IPS DF 6.9 (cell line): ENCODE measurements around the gene CHODL.

Experiments
- DNase-seq: peaks from one replicate; pipeline ENCODE4 v3.0.0-alpha.2; 2013; ENCODE audit warnings: low read depth, low spot score
- H3K27ac ChIP-seq: one replicate; pipeline ENCODE4 v1.5.1; 2013; ENCODE audit warnings: low read length, control low read depth
- H3K27me3 ChIP-seq: 2 replicates; pipeline ENCODE4 v1.6.1; 2013; ENCODE audit warnings: mild to moderate bottlenecking, low read length; ENCODE audit not compliant: control insufficient read depth, insufficient read depth
- H3K36me3 ChIP-seq: 2 replicates; pipeline ENCODE4 v1.6.1; 2013; ENCODE audit warnings: low read length; ENCODE audit not compliant: control insufficient read depth, insufficient read depth
- H3K4me1 ChIP-seq: 2 replicates; pipeline ENCODE4 v1.6.1; 2013; ENCODE audit warnings: low read length; ENCODE audit not compliant: control insufficient read depth, insufficient read depth
- H3K4me3 ChIP-seq: 2 replicates; pipeline ENCODE4 v1.5.1; 2013; ENCODE audit warnings: mild to moderate bottlenecking, low read length
- H3K9me3 ChIP-seq: 2 replicates; pipeline ENCODE4 v1.6.1; 2013; ENCODE audit warnings: low read length, inconsistent platforms; ENCODE audit not compliant: control insufficient read depth, insufficient read depth
- WGBS: extraction: QIAGEN DNeasy Blood & Tissue Kit; methylation state at CpG from one replicate; pipeline ENCODE4 v1.1.7; 2013; ENCODE audit warnings: mixed read lengths, missing lambda C conversion rate; ENCODE audit not compliant: insufficient read length, insufficient coverage; 5-methylcytosine and 5-hydroxymethylcytosine counted together

Gene CHODL

GRCh38 chr21:18251065-18251464, 6.4 kb downstream of the CHODL start:
- Histone ChIP-seq H3K9me3 (no peaks in the 10 kb centered on the region), H3K4me3 (no peak overlapping the region), H3K27me3 (no peaks in the 10 kb centered on the region), H3K27ac (no peak overlapping the region), H3K36me3 (no peaks in the 10 kb centered on the region), H3K4me1 (no peaks in the 10 kb centered on the region)
- DNase-seq = no peak

GRCh38 chr21:18252256-18252655, 7.6 kb downstream of the CHODL start:
- Histone ChIP-seq H3K4me1 (no peaks in the 10 kb centered on the region), H3K36me3 (no peaks in the 10 kb centered on the region), H3K9me3 (no peaks in the 10 kb centered on the region), H3K27me3 (no peaks in the 10 kb centered on the region), H3K4me3 (no peak overlapping the region), H3K27ac (no peak overlapping the region)
- DNase-seq = no peak
- WGBS = no CpG with 5 or more reads among the region's 4 CpGs

GRCh38 chr21:18252680-18253079, 8.0 kb downstream of the CHODL start:
- Histone ChIP-seq H3K4me1 (no peaks in the 10 kb centered on the region), H3K9me3 (no peaks in the 10 kb centered on the region), H3K36me3 (no peaks in the 10 kb centered on the region)

GRCh38 chr21:18253221-18253620, 8.6 kb downstream of the CHODL start:
- Histone ChIP-seq H3K36me3 (no peaks in the 10 kb centered on the region), H3K27ac (no peak overlapping the region), H3K4me1 (no peaks in the 10 kb centered on the region), H3K9me3 (no peaks in the 10 kb centered on the region), H3K27me3 (no peaks in the 10 kb centered on the region), H3K4me3 (no peak overlapping the region)
- DNase-seq = no peak
- WGBS = no CpG with 5 or more reads among the region's 2 CpGs

More at GRCh38 chr21:18252680-18253079, 8.0 kb downstream of the CHODL start:
- no CpG with 5 or more reads among the region's 5 CpGs for WGBS
- Histone ChIP-seq H3K27me3 (no peaks in the 10 kb centered on the region), H3K4me3 (no peak overlapping the region), H3K27ac (no peak overlapping the region)
- DNase-seq = no peak

DNA sequence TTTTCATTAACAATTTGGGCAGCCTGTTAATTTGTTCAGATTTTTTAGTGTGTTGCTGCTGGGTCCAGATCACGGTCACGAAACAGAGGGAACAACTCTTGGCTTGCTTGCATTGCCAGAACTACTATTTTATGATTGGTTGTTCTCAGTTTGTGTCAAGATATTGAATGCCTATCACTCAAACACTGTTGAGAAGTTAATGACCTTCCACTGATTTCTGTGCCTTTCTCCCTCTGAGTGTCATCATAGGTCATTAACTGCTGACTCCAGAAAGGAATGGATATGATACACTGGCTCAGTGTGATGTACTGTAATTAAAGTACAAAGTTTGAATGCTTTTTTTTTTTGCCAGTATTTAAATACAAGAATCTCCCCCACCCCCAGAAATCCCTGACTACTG, 9.2 kb downstream of the CHODL start:
- Histone ChIP-seq H3K4me1 (no peaks in the 10 kb centered on the region), H3K9me3 (no peaks in the 10 kb centered on the region), H3K27ac (no peak overlapping the region), H3K27me3 (no peaks in the 10 kb centered on the region), H3K36me3 (no peaks in the 10 kb centered on the region), H3K4me3 (no peak overlapping the region)
- WGBS = no CpG with 5 or more reads among the region's 2 CpGs
- no peak for DNase-seq

DNA sequence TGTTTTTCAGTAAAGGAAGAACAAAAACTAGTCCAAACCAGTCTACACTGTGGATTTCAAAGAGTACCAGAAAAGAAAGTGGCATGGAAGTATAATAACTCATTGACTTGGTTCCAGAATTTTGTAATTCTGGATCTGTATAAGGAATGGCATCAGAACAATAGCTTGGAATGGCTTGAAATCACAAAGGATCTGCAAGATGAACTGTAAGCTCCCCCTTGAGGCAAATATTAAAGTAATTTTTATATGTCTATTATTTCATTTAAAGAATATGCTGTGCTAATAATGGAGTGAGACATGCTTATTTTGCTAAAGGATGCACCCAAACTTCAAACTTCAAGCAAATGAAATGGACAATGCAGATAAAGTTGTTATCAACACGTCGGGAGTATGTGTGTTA, 21.3 kb downstream of the CHODL start:
- no peak for DNase-seq
- H3K9me3 ChIP-seq = no peaks in the 10 kb centered on the region
- H3K4me3 ChIP-seq = no peak overlapping the region
- H3K4me1 ChIP-seq = no peaks in the 10 kb centered on the region
- no peaks in the 10 kb centered on the region for H3K36me3 ChIP-seq
- no CpG with 5 or more reads among the region's 2 CpGs for WGBS
- no peak overlapping the region for H3K27ac ChIP-seq
- no peaks in the 10 kb centered on the region for H3K27me3 ChIP-seq

DNA sequence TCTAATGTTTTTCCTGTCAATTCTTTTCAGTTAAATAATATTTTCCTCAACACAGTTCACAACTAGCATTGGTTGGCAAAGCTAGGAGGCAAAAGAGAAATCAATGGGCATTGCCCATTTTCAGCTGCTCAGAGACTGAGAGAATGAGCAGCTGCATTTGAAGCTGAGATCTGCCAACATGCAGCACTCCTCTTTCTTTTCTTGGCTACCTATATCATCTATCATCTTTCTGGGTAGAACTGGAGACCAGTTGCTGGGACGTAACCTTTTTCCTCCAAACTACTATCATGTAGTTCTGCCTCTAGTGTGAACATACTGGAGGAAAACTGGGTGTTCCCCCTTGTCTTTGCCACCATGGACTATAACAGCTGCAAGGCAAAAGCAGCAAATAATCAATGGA, 22.9 kb downstream of the CHODL start:
- no peaks in the 10 kb centered on the region for H3K36me3 ChIP-seq
- no peaks in the 10 kb centered on the region for H3K9me3 ChIP-seq
- no peaks in the 10 kb centered on the region for H3K27me3 ChIP-seq
- no peak overlapping the region for H3K27ac ChIP-seq
- no peaks in the 10 kb centered on the region for H3K4me1 ChIP-seq
- no peak overlapping the region for H3K4me3 ChIP-seq
- no CpG with 5 or more reads among the region's 1 CpG for WGBS
- no peak for DNase-seq

- H3K27me3 ChIP-seq = no peaks in the 10 kb centered on the region
- no peak for DNase-seq
- no CpG with 5 or more reads among the region's 1 CpG for WGBS
Measured at GRCh38 chr21:18268906-18269305, 24.3 kb downstream of the CHODL start.

GRCh38 chr21:18269856-18270255, 25.2 kb downstream of the CHODL start:
- DNase-seq = no peak
- Histone ChIP-seq H3K4me3 (no peak overlapping the region), H3K36me3 (no peaks in the 10 kb centered on the region), H3K27ac (no peak overlapping the region), H3K27me3 (no peaks in the 10 kb centered on the region), H3K9me3 (no peaks in the 10 kb centered on the region), H3K4me1 (no peaks in the 10 kb centered on the region)
- no CpG with 5 or more reads among the region's 7 CpGs for WGBS

More at GRCh38 chr21:18268906-18269305, 24.3 kb downstream of the CHODL start:
- no peaks in the 10 kb centered on the region for H3K36me3 ChIP-seq
- H3K4me1 ChIP-seq = no peaks in the 10 kb centered on the region
- no peaks in the 10 kb centered on the region for H3K9me3 ChIP-seq
- H3K27ac ChIP-seq = no peak overlapping the region
- no peak overlapping the region for H3K4me3 ChIP-seq

GRCh38 chr21:18273400-18273799, 28.8 kb downstream of the CHODL start:
- no peak overlapping the region for H3K27ac ChIP-seq
- no peaks in the 10 kb centered on the region for H3K4me1 ChIP-seq
- no CpG with 5 or more reads among the region's 4 CpGs for WGBS

GRCh38 chr21:18274370-18274769, 29.7 kb downstream of the CHODL start:
- Histone ChIP-seq H3K4me3 (no peak overlapping the region), H3K27ac (no peak overlapping the region), H3K36me3 (no peaks in the 10 kb centered on the region), H3K9me3 (no peaks in the 10 kb centered on the region), H3K4me1 (no peaks in the 10 kb centered on the region), H3K27me3 (no peaks in the 10 kb centered on the region)
- no peak for DNase-seq
- WGBS = no CpG with 5 or more reads among the region's 5 CpGs

More at GRCh38 chr21:18273400-18273799, 28.8 kb downstream of the CHODL start:
- no peaks in the 10 kb centered on the region for H3K36me3 ChIP-seq
- H3K27me3 ChIP-seq = no peaks in the 10 kb centered on the region
- H3K4me3 ChIP-seq = no peak overlapping the region
- H3K9me3 ChIP-seq = no peaks in the 10 kb centered on the region
- DNase-seq = no peak
